Gastroesophageal sphincter (tissue), 3 donors: ENCODE data around the gene DRGX.

Experiments
- CTCF ChIP-seq, 4 experiments: fragments of 200-600 bp in 2 of 4; fragments of 450-650 bp in 2 of 4; sonication (generic) in 1 of 4; IDR thresholded peaks; one replicate each; pipeline ENCODE4 v1.5.1; 2017 to 2019; ENCODE audit warnings: antibody characterized with exemption in 4 of 4, mild to moderate bottlenecking in 2 of 4, moderate library complexity in 2 of 4
- EP300 ChIP-seq: sonication (generic); formaldehyde crosslinking; IDR thresholded peaks from one replicate; pipeline ENCODE4 v1.6.1; 2017; ENCODE audit warnings: antibody characterized with exemption, mild to moderate bottlenecking
- POLR2A ChIP-seq, 2 donors: fragments of 450-650 bp; IDR thresholded peaks; one replicate each; pipeline ENCODE4 v1.6.1; 2017; ENCODE audit warnings: antibody characterized with exemption in 2 of 2, mild to moderate bottlenecking in 2 of 2, moderate library complexity in 1 of 2

- no peak for TF ChIP-seq POLR2A (IDR thresholded peaks at IDR 0.05)
- TF ChIP-seq CTCF (IDR thresholded peaks at IDR 0.05), result no peak
- TF ChIP-seq EP300, result no peak
These were observed 7.7 kb downstream of the DRGX start for GRCh38 chr10:49388161-49388560.
